Esophagus muscularis mucosa (tissue), 4 donors: ENCODE data around the gene TNS1. TPM values are rescaled to one million over a fixed set of nuclear protein-coding genes. Genes with fewer than 3 reads are reported as not detected.

Source experiments
- DNase-seq: peaks from one replicate; pipeline ENCODE4 v3.0.0-alpha.2; 2017; ENCODE audit errors: extremely low spot score
- H3K27ac ChIP-seq, 4 donors: fragments of 200-600 bp; sonication (generic); replicated peaks in 1 of 4; 1 replicate in 3 of 4; 2 replicates in 1 of 4; pipeline ENCODE4 v1.5.1; 2016 to 2019; ENCODE audit warnings: mild to moderate bottlenecking in 1 of 4
- H3K27me3 ChIP-seq, 4 donors: fragments of 200-600 bp; sonication (generic); one replicate each; pipeline versions ENCODE4 v1.5.1 to v1.6.0; 2016 to 2019
- H3K36me3 ChIP-seq, 4 donors: fragments of 200-600 bp; sonication (generic); one replicate each; pipeline ENCODE4 v1.5.1; 2016 to 2019
- H3K4me1 ChIP-seq, 4 donors: fragments of 200-600 bp; sonication (generic); one replicate each; pipeline ENCODE4 v1.5.1; 2016 to 2019
- H3K4me3 ChIP-seq, 4 donors: fragments of 200-600 bp; sonication (generic); 1 replicate in 2 of 4; 2 replicates in 2 of 4; pipeline ENCODE4 v1.5.1; 2016 to 2019; ENCODE audit warnings: mild to moderate bottlenecking in 4 of 4, moderate library complexity in 1 of 4
- H3K9me3 ChIP-seq, 4 donors: fragments of 200-600 bp; sonication (generic); 1 replicate in 3 of 4; 2 replicates in 1 of 4; pipeline ENCODE4 v1.5.1; 2016 to 2019
- CTCF ChIP-seq, 3 experiments: fragments of 200-600 bp in 2 of 3; fragments of 450-650 bp in 1 of 3; sonication (generic) in 2 of 3; IDR thresholded peaks; one replicate each; pipeline ENCODE4 v1.5.1; 2017 to 2019; ENCODE audit warnings: antibody characterized with exemption in 3 of 3, mild to moderate bottlenecking in 2 of 3, moderate library complexity in 1 of 3
- EP300 ChIP-seq: sonication (generic); formaldehyde crosslinking; IDR thresholded peaks from one replicate; pipeline ENCODE4 v1.6.1; 2017; ENCODE audit warnings: antibody characterized with exemption
- POLR2A ChIP-seq: fragments of 450-650 bp; IDR thresholded peaks from one replicate; pipeline ENCODE4 v1.6.1; 2017; ENCODE audit warnings: antibody characterized with exemption, moderate library complexity, mild to moderate bottlenecking, low read depth
- POLR2AphosphoS5 ChIP-seq, 2 donors: sonication (generic); formaldehyde crosslinking; IDR thresholded peaks; one replicate each; pipeline ENCODE4 v1.6.1; 2017; ENCODE audit warnings: antibody characterized with exemption in 2 of 2
- WGBS: methylation state at CpG from one replicate; pipeline ENCODE4 v1.1.5; 2018; 5-methylcytosine and 5-hydroxymethylcytosine counted together
- intact Hi-C: fragments of 100-400 bp; cut with DNase I; formaldehyde crosslinking; loops from one replicate; pipeline ENCODE4 v1.15.1; 2023
- total RNA-seq, 4 donors: library from RNA; depleted of rRNA; stranded (reverse); fragments of >200 nt; gene quantifications; one replicate each; pipeline versions ENCODE4 v1.1.0 to v1.2.1, GENCODE V29; 2016

TNS1 gene
- total RNA-seq, 4 donors from 2014 or later: 1,001 to 2,170 (median 1,411) TPM

GRCh38 chr2:217848351-217848957, 154.3 kb downstream of the TNS1 start:
- Histone ChIP-seq H3K4me1 (peaks cover 90 to 100% (median 100%) of the 10 kb centered on the region in 4 donors), H3K36me3 (peaks cover 42 to 82% (median 72%) of the 10 kb centered on the region in 4 donors), H3K27me3 (no peaks in the 10 kb centered on the region), H3K9me3 (peaks cover 0 to 7% (median 0%) of the 10 kb centered on the region in 4 donors), H3K27ac (peak overlapping the region; percentile 83 to 90 (median 88)), H3K4me3 (no peak overlapping the region)
- WGBS: 86% methylated on average over 5 of the region's 27 CpGs
- intact Hi-C loops: no loop called here
- TF ChIP-seq POLR2A: no peak
- peak in 1 of 2 donors; percentile 8 for TF ChIP-seq POLR2AphosphoS5 (IDR thresholded peaks at IDR 0.05)
- DNase-seq: no peak

GRCh38 chr2:217847552-217848350, 155.0 kb downstream of the TNS1 start:
- Histone ChIP-seq H3K27ac (peak overlapping the region; percentile 83 to 90 (median 88)), H3K4me1 (peaks cover 90 to 100% (median 100%) of the 10 kb centered on the region in 4 donors), H3K36me3 (peaks cover 40 to 75% (median 71%) of the 10 kb centered on the region in 4 donors), H3K9me3 (peaks cover 0 to 7% (median 0%) of the 10 kb centered on the region in 4 donors), H3K4me3 (no peak overlapping the region), H3K27me3 (no peaks in the 10 kb centered on the region)
- TF ChIP-seq EP300 (no peak), POLR2AphosphoS5 (IDR thresholded peaks at IDR 0.05) (peak; percentile 15 to 34)
- WGBS: 62% methylated on average over 9 of the region's 20 CpGs
- intact Hi-C loops: no loop called here
- no peak for DNase-seq

GRCh38 chr2:217847115-217847514, 155.7 kb downstream of the TNS1 start:
- H3K4me1 ChIP-seq: peaks cover 90 to 100% (median 100%) of the 10 kb centered on the region in 4 donors
- peaks cover 0 to 7% (median 0%) of the 10 kb centered on the region in 4 donors for H3K9me3 ChIP-seq
- no peak for DNase-seq
- no peak overlapping the region for H3K4me3 ChIP-seq
- intact Hi-C loops: no loop called here
- WGBS: 88% methylated on average over 2 of the region's 2 CpGs
- H3K27me3 ChIP-seq: no peaks in the 10 kb centered on the region
- peak in 1 of 2 donors; percentile 44 for TF ChIP-seq POLR2AphosphoS5 (IDR thresholded peaks at IDR 0.05)
- no peak for TF ChIP-seq EP300
- H3K27ac ChIP-seq: peak overlapping the region; percentile 83 to 90 (median 88)
- peaks cover 40 to 76% (median 69%) of the 10 kb centered on the region in 4 donors for H3K36me3 ChIP-seq

- no peaks in the 10 kb centered on the region for H3K27me3 ChIP-seq
- H3K4me3 ChIP-seq: no peak overlapping the region
- TF ChIP-seq POLR2AphosphoS5 (IDR thresholded peaks at IDR 0.05) (peak; percentile 35 to 46), POLR2A (no peak)
- peaks cover 0 to 7% (median 0%) of the 10 kb centered on the region in 4 donors for H3K9me3 ChIP-seq
- peaks cover 90 to 100% (median 100%) of the 10 kb centered on the region in 4 donors for H3K4me1 ChIP-seq
- intact Hi-C loops: no loop called here
- peaks cover 40 to 80% (median 73%) of the 10 kb centered on the region in 4 donors for H3K36me3 ChIP-seq
- DNase-seq: no peak
- WGBS: 44% methylated on average over 3 of the region's 3 CpGs
- peak overlapping the region; percentile 83 to 90 (median 88) for H3K27ac ChIP-seq
Measured at GRCh38 chr2:217846321-217846743, 156.5 kb downstream of the TNS1 start.

- WGBS: 87% methylated on average over 1 of the region's 1 CpG
- Histone ChIP-seq H3K27ac (peak overlapping the region; percentile 83 to 90 (median 88)), H3K36me3 (peaks cover 44 to 91% (median 82%) of the 10 kb centered on the region in 4 donors), H3K4me3 (no peak overlapping the region), H3K4me1 (peaks cover 90 to 100% (median 100%) of the 10 kb centered on the region in 4 donors), H3K27me3 (no peaks in the 10 kb centered on the region), H3K9me3 (peaks cover 0 to 7% (median 0%) of the 10 kb centered on the region in 4 donors)
- no peak for DNase-seq
- TF ChIP-seq CTCF (IDR thresholded peaks at IDR 0.05): no peak
- no peak for TF ChIP-seq EP300
- TF ChIP-seq POLR2AphosphoS5 (IDR thresholded peaks at IDR 0.05): peak in 1 of 2 donors; percentile 9
- no peak for TF ChIP-seq POLR2A
- intact Hi-C loops: no loop called here
Measured at GRCh38 chr2:217845301-217845700, 157.5 kb downstream of the TNS1 start.

GRCh38 chr2:217844696-217845095, 158.1 kb downstream of the TNS1 start:
- Histone ChIP-seq H3K4me1 (peaks cover 89 to 100% (median 100%) of the 10 kb centered on the region in 4 donors), H3K27ac (peak overlapping the region; percentile 83 to 90 (median 88)), H3K4me3 (no peak overlapping the region), H3K9me3 (peaks cover 0 to 7% (median 0%) of the 10 kb centered on the region in 4 donors), H3K36me3 (peaks cover 44 to 91% (median 83%) of the 10 kb centered on the region in 4 donors), H3K27me3 (no peaks in the 10 kb centered on the region)
- no peak for DNase-seq
- no peak for TF ChIP-seq CTCF (IDR thresholded peaks at IDR 0.05)
- no peak for TF ChIP-seq POLR2AphosphoS5 (IDR thresholded peaks at IDR 0.05)
- no peak for TF ChIP-seq POLR2A
- no peak for TF ChIP-seq EP300
- intact Hi-C loops: no loop called here
- 100% methylated on average over 1 of the region's 1 CpG for WGBS
